HepG2 (cell line): Measurements from ENCODE around the gene YWHAQ.

ENCODE experiments used
- CREB1 ChIP-seq, 2 experiments: fragments of 450-650 bp in 1 of 2; IDR thresholded peaks; 2 replicates each; pipeline ENCODE4 v1.6.1; 2016 to 2017; ENCODE audit warnings: control low read depth in 1 of 2, mild to moderate bottlenecking in 1 of 2, missing compliant biosample characterization in 1 of 2, missing genetic modification characterization in 1 of 2
- GTF2F1 ChIP-seq: fragments of 150-350 bp; IDR thresholded peaks from 2 replicates; pipeline ENCODE4 v1.6.1; 2014; ENCODE audit warnings: low read length
- HOXD1 ChIP-seq: sonication (generic); formaldehyde crosslinking; IDR thresholded peaks from 2 replicates; pipeline ENCODE4 v1.5.0; 2020; ENCODE audit warnings: missing genetic modification reagents
- KLF9 ChIP-seq: IDR thresholded peaks from 2 replicates; pipeline ENCODE4 v1.6.1; 2016; ENCODE audit warnings: low read depth
- PAF1 ChIP-seq: IDR thresholded peaks from 2 replicates; pipeline ENCODE4 v1.6.1; 2016; ENCODE audit warnings: missing genetic modification reagents, missing compliant biosample characterization
- RELA ChIP-seq: sonication (generic); formaldehyde crosslinking; IDR thresholded peaks from 2 replicates; pipeline ENCODE4 v1.4.0; 2020; ENCODE audit warnings: missing genetic modification reagents
- ZNF335 ChIP-seq: sonication (generic); formaldehyde crosslinking; IDR thresholded peaks from 2 replicates; pipeline ENCODE4 v1.4.0; 2020; ENCODE audit warnings: missing genetic modification reagents
- ZNF619 ChIP-seq: sonication (generic); formaldehyde crosslinking; IDR thresholded peaks from 2 replicates; pipeline ENCODE4 v1.4.0; 2020; ENCODE audit warnings: mild to moderate bottlenecking, missing genetic modification reagents
- ZNF678 ChIP-seq: sonication (generic); formaldehyde crosslinking; IDR thresholded peaks from 2 replicates; pipeline ENCODE4 v1.4.0; 2020; ENCODE audit warnings: mild to moderate bottlenecking, missing genetic modification reagents
- TF ChIP-seq, protein P1 (sequence below): IDR thresholded peaks from 2 replicates; pipeline ENCODE4 v1.6.1; 2016; ENCODE audit warnings: low read depth
- TF ChIP-seq, protein P2 (sequence below): sonication (generic); formaldehyde crosslinking; IDR thresholded peaks from 2 replicates; pipeline ENCODE4 v1.5.0; 2020; ENCODE audit warnings: mild to moderate bottlenecking, missing genetic modification reagents, moderate library complexity

DNA sequence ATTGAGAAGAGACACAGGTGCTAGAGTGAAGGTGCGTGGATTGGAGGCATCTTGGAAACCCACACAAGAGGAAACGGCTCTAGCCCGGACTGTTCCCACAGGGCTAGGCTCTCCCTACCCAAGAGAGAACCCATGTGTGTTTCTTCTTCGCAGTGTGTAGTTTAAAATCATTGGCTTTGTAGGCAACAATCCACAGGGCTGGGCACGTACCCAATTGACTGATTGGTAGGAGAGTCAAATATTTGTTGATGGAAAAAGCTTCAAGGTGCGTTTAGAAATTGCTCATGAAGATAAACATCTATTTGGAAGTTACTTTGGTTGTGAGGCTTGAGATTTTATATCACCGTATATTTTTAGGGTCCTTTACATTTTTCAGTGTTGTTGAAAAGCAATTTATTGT, 13.2 kb upstream of the YWHAQ start:
- TF ChIP-seq KLF9 (CRISPR knock-in tag) (no peak), ZNF678 (no peak), ZNF335 (CRISPR knock-in tag) (no peak), PAF1 (CRISPR knock-in tag) (no peak), GTF2F1 (no peak), HOXD1 (CRISPR knock-in tag) (no peak), ZNF619 (no peak), CREB1 (IDR thresholded peaks at IDR 0.05) (no peak), CREB1 (CRISPR knock-in tag; IDR thresholded peaks at IDR 0.05) (no peak), RELA (CRISPR knock-in tag) (no peak)
- TF ChIP-seq, protein P1, sequence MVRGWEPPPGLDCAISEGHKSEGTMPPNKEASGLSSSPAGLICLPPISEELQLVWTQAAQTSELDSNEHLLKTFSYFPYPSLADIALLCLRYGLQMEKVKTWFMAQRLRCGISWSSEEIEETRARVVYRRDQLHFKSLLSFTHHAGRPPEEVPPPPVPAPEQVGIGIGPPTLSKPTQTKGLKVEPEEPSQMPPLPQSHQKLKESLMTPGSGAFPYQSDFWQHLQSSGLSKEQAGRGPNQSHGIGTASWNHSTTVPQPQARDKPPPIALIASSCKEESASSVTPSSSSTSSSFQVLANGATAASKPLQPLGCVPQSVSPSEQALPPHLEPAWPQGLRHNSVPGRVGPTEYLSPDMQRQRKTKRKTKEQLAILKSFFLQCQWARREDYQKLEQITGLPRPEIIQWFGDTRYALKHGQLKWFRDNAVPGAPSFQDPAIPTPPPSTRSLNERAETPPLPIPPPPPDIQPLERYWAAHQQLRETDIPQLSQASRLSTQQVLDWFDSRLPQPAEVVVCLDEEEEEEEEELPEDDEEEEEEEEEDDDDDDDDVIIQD (CRISPR knock-in tag) = no peak
- TF ChIP-seq, protein P2, sequence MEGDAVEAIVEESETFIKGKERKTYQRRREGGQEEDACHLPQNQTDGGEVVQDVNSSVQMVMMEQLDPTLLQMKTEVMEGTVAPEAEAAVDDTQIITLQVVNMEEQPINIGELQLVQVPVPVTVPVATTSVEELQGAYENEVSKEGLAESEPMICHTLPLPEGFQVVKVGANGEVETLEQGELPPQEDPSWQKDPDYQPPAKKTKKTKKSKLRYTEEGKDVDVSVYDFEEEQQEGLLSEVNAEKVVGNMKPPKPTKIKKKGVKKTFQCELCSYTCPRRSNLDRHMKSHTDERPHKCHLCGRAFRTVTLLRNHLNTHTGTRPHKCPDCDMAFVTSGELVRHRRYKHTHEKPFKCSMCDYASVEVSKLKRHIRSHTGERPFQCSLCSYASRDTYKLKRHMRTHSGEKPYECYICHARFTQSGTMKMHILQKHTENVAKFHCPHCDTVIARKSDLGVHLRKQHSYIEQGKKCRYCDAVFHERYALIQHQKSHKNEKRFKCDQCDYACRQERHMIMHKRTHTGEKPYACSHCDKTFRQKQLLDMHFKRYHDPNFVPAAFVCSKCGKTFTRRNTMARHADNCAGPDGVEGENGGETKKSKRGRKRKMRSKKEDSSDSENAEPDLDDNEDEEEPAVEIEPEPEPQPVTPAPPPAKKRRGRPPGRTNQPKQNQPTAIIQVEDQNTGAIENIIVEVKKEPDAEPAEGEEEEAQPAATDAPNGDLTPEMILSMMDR (CRISPR knock-in tag) = no peak
